Psoas muscle (tissue), 8 donors: Measurements from ENCODE around the gene MED13L. TPM values are rescaled to one million over a fixed set of nuclear protein-coding genes. Genes with fewer than 3 reads are reported as not detected.

Experiments used
- ATAC-seq, 4 donors: fragments of 200-7000 bp; cut with Tn5 transposase; one replicate each; pipeline ENCODE4 v1.9.1; 2020; ENCODE audit warnings: moderate library complexity in 3 of 4, mild to moderate bottlenecking in 2 of 4
- DNase-seq, 2 donors: peaks; one replicate each; pipeline ENCODE4 v3.0.0-alpha.2; 2020
- H3K27ac ChIP-seq: fragments of 200-600 bp; one replicate; pipeline ENCODE4 v1.8.0; 2022
- H3K27me3 ChIP-seq, 3 donors: fragments of 200-600 bp in 1 of 3; one replicate each; pipeline versions ENCODE4 v1.6.1 to v1.8.0; 2013 to 2022; ENCODE audit warnings: low read length in 2 of 3, mild to moderate bottlenecking in 2 of 3, moderate library complexity in 1 of 3; ENCODE audit not compliant: insufficient read depth in 3 of 3
- H3K36me3 ChIP-seq, 2 donors: fragments of 200-600 bp in 1 of 2; one replicate each; pipeline versions ENCODE4 v1.6.1 to v1.8.0; 2013 to 2022; ENCODE audit warnings: low read depth in 1 of 2, mild to moderate bottlenecking in 1 of 2, moderate library complexity in 1 of 2; ENCODE audit not compliant: insufficient read depth in 1 of 2
- H3K4me1 ChIP-seq: fragments of 200-600 bp; one replicate; pipeline ENCODE4 v1.8.0; 2022
- H3K4me3 ChIP-seq: fragments of 200-600 bp; one replicate; pipeline ENCODE4 v1.8.0; 2022; ENCODE audit warnings: mild to moderate bottlenecking
- H3K9me3 ChIP-seq: fragments of 200-600 bp; one replicate; pipeline ENCODE4 v1.8.0; 2022
- CTCF ChIP-seq: fragments of 200-600 bp; IDR thresholded peaks from one replicate; pipeline ENCODE4 v1.8.0; 2022; ENCODE audit warnings: antibody characterized with exemption
- WGBS, 3 donors: extraction: QIAGEN DNeasy Blood & Tissue Kit; methylation state at CpG; one replicate each; pipeline versions ENCODE4 v1.1.6 to v1.1.7; 2013; 5-methylcytosine and 5-hydroxymethylcytosine counted together
- intact Hi-C, 2 donors: fragments of 100-400 bp; cut with DNase I; formaldehyde crosslinking; loops; one replicate each; pipeline versions ENCODE4 v1.11.0 to v1.14.2; 2022
- polyA plus RNA-seq, 3 donors: library from polyadenylated mRNA; stranded (reverse); fragments of 200-250 nt; gene quantifications; one replicate each; pipeline ENCODE4 v1.2.3, GENCODE V29; 2013
- total RNA-seq, 4 donors: library from RNA; stranded (reverse); fragmentation: NEBNext Ultra II Directional in 2 of 4; extraction: Animal tissue kit (Norgen Biotek cat#: 25700) in 2 of 4; gene quantifications; one replicate each; pipeline versions ENCODE4 v1.2.1 to v1.2.4, GENCODE V29; 2021 to 2023
- donor health status: healthy with polysubstance abuse.
- donor health status: DM: no; HTN: no; CAD: no; lungs with moderate emphysema.
- donor health status: Bipolar disorder and iron deficiency.
- donor health status: healthy.
- donor health status: DM: yes; HTN: yes; CAD: no.
- donor health status: DM: no; HTN: no; CAD: no.
- donor health status: DM: no; HTN: no; CAD: no.
- donor health status: DM: yes; HTN: yes; CAD: no.

Gene MED13L
- total and polyA plus RNA-seq, 7 donors, result 8.9 to 90.5 (median 72.5) TPM

- DNase-seq (no peak), ATAC-seq (no peak)
- intact Hi-C loops, result no loop called here
- H3K4me3 ChIP-seq, result no peak overlapping the region
- H3K36me3 ChIP-seq, result no peaks in the 10 kb centered on the region
- TF ChIP-seq CTCF, result no peak
- H3K27me3 ChIP-seq, result no peaks in the 10 kb centered on the region
- no peak overlapping the region for H3K27ac ChIP-seq
- H3K9me3 ChIP-seq, result no peaks in the 10 kb centered on the region
- peaks cover 54% of the 10 kb centered on the region for H3K4me1 ChIP-seq
- WGBS, 3 donors, result 87 to 89% (median 89%) methylated on average over 8 of the region's 8 CpGs
Observed at GRCh38 chr12:116113398-116114130, 163.9 kb downstream of the MED13L start.

- 90 to 93% (median 93%) methylated on average over 2 of the region's 2 CpGs for WGBS, 3 donors
- Histone ChIP-seq H3K4me1 (peaks cover 23% of the 10 kb centered on the region), H3K9me3 (no peaks in the 10 kb centered on the region), H3K4me3 (no peak overlapping the region), H3K27ac (no peak overlapping the region), H3K27me3 (no peaks in the 10 kb centered on the region), H3K36me3 (no peaks in the 10 kb centered on the region)
- ATAC-seq (no peak), DNase-seq (no peak)
- TF ChIP-seq CTCF, result no peak
- intact Hi-C loops, result loop anchor here in 1 of 2 donors (5.0 kb wide), 1 partner anchor 40 kb away; no protein-coding TSS in a partner anchor
Observed at GRCh38 chr12:116106870-116107269, 170.6 kb downstream of the MED13L start.

GRCh38 chr12:116104167-116104767 lies 173.2 kb downstream of the MED13L start:
- H3K27ac ChIP-seq, result no peak overlapping the region
- H3K4me1 ChIP-seq, result peaks cover 28% of the 10 kb centered on the region
- TF ChIP-seq CTCF, result no peak
- no peaks in the 10 kb centered on the region for H3K27me3 ChIP-seq
- no peaks in the 10 kb centered on the region for H3K9me3 ChIP-seq
- H3K36me3 ChIP-seq, result no peaks in the 10 kb centered on the region
- no peak for DNase-seq
- no peak for ATAC-seq
- no peak overlapping the region for H3K4me3 ChIP-seq
- intact Hi-C loops, result no loop called here
- WGBS, 3 donors, result 95 to 100% (median 98%) methylated on average over 2 of the region's 2 CpGs

GRCh38 chr12:116101991-116102390 lies 175.5 kb downstream of the MED13L start:
- H3K4me1 ChIP-seq, result peaks cover 33% of the 10 kb centered on the region
- no peak for TF ChIP-seq CTCF
- 65 to 86% (median 74%) methylated on average over 2 of the region's 2 CpGs for WGBS, 3 donors
- no peak for ATAC-seq
- no peak for DNase-seq
- H3K4me3 ChIP-seq, result no peak overlapping the region
- H3K36me3 ChIP-seq, result no peaks in the 10 kb centered on the region
- no peaks in the 10 kb centered on the region for H3K27me3 ChIP-seq
- H3K9me3 ChIP-seq, result no peaks in the 10 kb centered on the region
- no peak overlapping the region for H3K27ac ChIP-seq
- intact Hi-C loops, result no loop called here
